Forelimb muscle (tissue), 1 donor: ENCODE data around the gene STYXL1. TPM values are rescaled to one million over a fixed set of nuclear protein-coding genes. Genes with fewer than 3 reads are reported as not detected.
"Not testable (repeated sequence)": the region's sequence is repeated elsewhere in the genome, so short reads cannot be mapped to it uniquely, and the experiment has no call there.

Source experiments
- DNase-seq: peaks from one replicate; pipeline ENCODE4 v3.0.0-alpha.2; 2013; ENCODE audit warnings: low read depth
- polyA plus RNA-seq: library from polyadenylated mRNA; unstranded; fragments of 120-200 nt; gene quantifications from one replicate; pipeline ENCODE4 v1.2.1, GENCODE V29; 2013; ENCODE audit not compliant: insufficient read length

STYXL1 gene
- polyA plus RNA-seq, 1 donor: 16.3 TPM

DNA sequence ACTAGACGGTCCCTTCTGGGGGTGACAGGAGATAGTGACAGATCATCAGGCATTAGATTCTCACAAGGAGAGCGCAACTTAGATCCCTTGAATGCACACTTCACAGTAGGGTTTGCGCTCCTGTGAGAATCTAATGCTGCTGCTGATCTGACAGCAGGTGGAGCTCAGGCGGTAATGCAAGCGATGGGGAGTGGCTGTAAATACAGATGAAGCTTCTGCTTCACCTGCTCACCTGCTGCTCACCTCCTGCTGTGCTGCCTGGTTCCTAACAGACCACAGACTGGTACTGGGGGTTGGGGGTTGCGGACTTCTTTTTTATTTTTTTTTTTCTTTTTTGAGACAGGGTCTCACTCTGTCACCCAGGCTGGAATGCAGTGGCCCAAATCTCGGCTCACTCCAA lies 18.1 kb downstream of the STYXL1 start:
- DNase-seq: not testable (repeated sequence)

- DNase-seq: no peak
Measured at GRCh38 chr7:76023002-76023401, 24.8 kb downstream of the STYXL1 start.

DNA sequence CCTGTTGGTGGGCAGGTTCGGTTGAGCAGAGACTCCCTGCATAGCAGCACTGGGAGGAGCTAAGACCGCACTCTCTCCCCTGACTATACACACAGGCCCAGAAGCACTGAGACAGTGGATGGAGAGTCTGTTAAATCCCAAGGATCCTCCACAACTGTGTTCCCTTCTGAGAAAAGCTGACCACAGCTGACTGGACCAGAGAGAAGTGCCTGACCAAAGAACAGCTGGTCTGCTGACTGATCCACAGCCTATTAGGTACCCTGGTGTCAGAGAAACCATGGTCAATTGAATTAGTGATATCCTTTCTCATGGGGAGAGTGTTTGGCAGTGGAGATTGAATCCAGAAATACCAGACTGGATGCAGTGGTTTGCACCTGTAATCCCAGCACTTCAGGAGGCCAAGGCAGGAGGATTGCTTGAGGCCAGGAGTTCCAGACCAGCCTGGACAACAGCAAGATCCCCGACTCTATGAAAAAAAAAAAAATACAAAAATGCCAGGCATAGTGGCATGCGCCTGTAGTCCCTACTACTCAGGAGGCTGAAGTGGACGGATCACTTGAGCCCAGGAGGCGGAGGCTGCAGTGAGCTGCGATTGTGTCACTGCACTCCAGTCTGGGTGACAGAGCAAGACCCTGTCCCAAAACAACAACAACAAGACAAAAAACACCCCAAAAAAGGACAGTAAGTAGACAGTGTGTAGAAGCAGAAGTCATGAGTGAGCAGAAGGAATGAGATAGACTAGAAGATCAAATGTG lies 25.6 kb downstream of the STYXL1 start:
- DNase-seq: no peak

DNA sequence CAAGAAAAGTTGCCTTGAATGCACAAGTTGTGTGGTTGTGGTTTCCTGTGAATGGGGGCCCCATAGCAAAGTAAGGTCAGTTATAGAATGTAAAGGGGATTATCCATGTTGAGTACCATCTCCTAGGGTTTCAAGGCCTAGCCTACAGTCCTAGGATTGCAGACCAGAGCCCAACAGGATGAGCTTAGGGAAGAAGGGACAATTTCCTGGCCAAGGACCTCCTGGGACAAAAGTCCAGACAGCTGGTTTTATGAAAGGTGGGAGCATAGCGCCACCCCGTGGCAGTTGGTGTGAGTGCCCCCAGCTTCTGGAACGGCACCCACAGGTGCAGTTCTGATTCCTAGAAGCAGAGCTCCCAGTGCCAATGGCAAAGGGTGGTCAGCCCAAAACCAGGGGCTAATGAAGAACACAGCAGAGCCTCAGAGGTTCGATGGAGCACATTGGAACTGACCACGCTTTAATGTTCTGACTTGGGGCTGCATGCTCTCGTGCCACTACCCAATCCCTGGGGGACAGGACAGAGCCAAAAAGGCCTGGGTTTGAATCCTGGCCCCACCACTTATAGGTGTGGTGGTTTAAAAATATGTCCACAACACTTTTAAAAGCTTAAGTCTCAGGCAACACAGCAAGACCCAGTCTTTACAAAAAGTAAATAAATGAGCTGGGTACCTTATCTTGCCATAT lies 27.6 kb downstream of the STYXL1 start:
- DNase-seq: peak; percentile 39

- not testable (repeated sequence) for DNase-seq
Measured at GRCh38 chr7:76018520-76018919, 29.3 kb downstream of the STYXL1 start.

DNA sequence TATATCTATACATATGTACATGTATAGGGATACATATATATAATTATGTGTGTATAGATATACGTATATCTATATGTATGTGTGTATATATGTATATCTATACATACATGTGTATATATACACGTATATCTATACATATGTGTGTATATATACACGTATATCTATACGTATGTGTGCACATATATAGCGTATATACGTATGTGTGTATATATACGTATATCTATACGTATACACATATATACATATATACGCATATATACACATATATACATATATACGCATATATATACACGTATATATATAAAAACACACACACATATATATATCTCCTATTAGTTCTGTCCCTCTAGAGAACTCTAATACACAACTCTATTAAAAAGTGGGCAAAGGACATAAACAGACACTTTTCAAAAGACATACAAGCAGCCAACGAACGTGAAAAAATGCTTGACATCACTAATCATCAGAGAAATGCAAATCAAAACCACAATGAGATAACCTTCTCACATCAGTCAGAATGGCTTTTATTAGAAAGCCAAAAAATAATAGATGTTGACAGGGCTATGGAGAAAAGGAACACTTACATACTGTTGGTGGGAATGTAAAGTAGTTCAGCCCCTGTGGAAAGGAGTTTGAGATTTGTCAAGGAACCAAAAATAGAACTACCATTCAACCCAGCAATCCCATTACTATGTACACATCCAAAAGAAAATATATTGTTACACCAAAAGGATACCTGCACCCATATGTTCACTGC lies 31.4 kb downstream of the STYXL1 start:
- no peak for DNase-seq

DNA sequence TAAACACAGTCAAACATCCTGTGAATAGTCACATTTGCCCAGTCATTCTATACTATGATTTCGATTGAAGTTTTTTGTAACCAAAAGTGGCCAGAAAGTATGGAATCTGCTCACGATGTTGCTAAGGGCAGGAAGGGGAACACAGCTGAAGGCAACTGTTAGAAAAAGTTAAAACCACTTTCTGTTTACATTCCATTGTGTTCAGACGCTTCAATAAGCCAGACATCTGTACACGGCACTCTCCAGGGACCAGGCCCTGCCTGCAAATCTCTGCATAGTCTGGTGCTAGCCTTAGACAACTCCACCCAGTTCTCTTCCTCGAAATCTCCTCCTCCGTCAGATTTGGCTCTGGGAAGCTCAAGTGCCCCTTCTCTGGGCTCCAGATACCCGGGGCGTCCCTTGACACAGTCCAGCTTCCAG lies 36.3 kb downstream of the STYXL1 start:
- DNase-seq: peak; percentile 59

- DNase-seq: no peak
Measured at GRCh38 chr7:76009672-76010600, 37.9 kb downstream of the STYXL1 start.

- no peak for DNase-seq
Measured at GRCh38 chr7:76008156-76008687, 39.6 kb downstream of the STYXL1 start.

- DNase-seq: not testable (repeated sequence)
Measured at GRCh38 chr7:76005004-76005403, 42.8 kb downstream of the STYXL1 start.

DNA sequence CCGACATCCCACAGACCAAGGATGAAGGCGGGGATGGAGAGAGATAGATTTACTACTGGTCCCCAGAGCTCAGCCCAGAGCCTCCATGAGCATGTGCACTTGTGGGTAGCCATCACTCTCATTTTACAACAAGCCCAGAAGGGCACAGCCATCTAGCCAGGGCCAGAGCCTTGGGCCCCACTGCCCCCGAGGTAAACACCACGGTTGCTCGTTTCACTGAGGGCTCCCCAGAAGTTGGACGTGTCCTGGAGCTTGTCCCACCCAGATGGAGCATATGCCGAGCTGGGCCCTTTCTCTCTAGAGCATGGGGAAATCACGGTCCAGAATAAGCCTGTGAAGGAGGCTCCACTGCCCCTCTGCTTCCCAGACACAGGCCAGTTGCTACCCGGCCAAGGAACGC lies 44.4 kb downstream of the STYXL1 start:
- DNase-seq: no peak

- DNase-seq: no peak
Measured at GRCh38 chr7:76002822-76003221, 45.0 kb downstream of the STYXL1 start.

DNA sequence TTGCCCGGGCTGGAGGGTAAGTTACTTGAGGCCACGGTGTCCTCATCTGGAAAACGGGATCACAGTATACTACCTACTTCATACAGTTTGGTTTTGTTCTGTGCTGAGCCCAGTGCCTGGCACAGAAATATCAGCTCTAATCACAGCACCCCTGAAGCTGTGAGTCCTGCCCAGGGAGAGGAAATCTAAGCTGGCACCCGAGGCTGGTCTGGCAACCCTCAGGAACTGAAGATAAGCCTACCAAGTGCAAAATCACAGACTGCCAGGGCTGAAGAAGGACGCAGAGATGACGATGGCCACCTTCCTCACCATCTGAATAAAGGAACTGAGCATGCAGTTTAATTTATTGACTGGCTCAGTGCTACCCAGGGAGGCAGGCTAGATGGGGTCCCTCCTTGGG lies 45.7 kb downstream of the STYXL1 start:
- no peak for DNase-seq

- no peak for DNase-seq
Measured at GRCh38 chr7:76000566-76000965, 47.2 kb downstream of the STYXL1 start.

- no peak for DNase-seq
Measured at GRCh38 chr7:75998038-75998437, 49.8 kb downstream of the STYXL1 start.

DNA sequence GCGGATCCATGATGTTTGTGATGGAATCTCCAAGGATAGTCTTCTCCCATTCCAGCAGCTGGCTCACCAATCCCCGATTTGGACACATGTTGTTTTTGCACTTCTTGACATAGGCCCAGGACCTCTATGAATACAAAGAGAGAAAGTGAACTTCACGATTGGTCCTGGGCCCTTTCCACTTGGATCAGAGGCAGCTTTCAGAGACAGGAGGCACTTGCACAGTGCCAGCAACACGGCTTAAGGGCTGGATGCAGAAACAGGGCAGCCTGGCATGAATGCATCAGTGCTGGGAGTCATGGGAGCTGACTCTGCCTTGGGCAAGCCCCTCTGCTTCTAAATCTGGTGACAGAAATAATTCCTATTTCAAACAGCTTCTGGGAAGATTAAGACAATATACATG lies 51.3 kb downstream of the STYXL1 start:
- no peak for DNase-seq

DNA sequence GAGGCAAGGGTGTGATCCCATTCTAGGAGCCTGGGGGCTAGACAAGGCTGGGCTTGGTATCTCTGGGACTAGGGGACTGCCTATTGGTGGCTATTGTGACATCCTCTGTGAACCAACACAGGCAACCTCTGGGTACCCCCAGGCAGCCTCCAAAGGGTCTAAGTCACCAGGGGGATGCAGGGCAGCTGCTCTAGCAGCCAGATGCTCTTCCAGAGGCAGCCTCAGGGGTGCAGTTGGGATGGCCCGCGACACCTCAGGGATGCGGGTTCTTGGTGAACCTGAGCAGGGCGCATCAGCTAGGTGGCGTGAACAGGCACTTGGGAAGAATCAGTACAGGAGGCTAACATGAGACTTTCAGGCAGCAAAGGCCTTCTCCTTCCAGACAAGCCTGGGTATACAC lies 51.8 kb downstream of the STYXL1 start:
- no peak for DNase-seq

DNA sequence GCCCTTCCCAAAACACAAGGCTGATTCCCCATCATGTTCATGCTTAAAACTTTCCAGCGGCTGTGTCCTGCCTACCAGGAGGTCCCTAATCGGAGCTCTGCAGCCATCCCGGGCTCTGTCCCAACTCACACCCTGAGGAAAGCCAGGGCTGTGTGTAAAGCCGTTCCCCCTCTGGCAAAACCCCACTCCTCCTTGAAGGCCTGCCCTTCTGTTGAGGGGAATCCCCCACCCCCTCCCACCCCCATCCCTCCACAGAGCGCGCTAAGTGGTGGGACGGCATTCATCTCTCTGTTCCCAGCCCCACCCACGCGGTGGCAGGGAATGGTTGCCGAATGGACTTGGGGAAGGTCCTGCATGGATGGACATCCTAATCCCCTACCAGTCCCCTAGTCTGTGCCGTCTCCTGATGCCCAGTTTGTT lies 52.7 kb downstream of the STYXL1 start:
- no peak for DNase-seq

- peak; percentile 62 for DNase-seq
Measured at GRCh38 chr7:75994388-75995051, 53.3 kb downstream of the STYXL1 start, which contains the start of gene TMEM120A. TSS of gene TMEM120A (minus strand) at chr7:75994595. CDS start at chr7:75994570, 25 bp downstream.

GRCh38 chr7:75993689-75994387 lies 54.0 kb downstream of the STYXL1 start:
- no peak for DNase-seq
